Measurements from ENCODE around the gene LINC01488. TPM values are rescaled to one million over a fixed set of nuclear protein-coding genes. Genes with fewer than 3 reads are reported as not detected.

The LINC01488 gene
- total RNA-seq, 1 experiment from 2014 or later, result not detected

DNA sequence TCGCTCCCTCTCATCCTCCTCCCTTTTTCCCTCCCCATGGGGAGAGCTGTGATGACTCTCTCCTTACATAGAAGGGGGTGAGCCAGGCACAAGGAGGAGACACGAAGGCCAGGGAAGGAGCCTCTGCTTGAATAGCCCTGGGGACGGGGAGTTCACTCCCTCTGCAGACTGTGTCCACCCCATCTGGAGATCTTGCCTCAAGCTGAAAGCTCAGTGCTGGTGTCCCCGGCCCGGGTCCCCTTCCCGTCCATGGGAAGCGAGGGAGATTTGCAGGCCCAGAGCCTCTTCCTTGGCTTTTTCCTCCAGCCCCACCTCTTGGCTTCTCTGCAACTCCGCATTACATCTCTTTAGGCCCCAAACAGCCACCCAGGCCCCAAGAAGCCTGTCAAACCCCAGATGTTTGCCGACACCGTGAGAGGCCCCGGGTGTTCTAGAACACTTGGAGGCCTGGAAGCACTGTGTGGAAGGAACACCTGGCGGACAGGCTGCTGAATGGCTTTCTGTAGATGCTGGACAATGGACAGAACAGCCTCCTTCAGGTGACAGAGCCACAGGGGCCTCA is 32.3 kb downstream of the LINC01488 start:
- DNase-seq (ENCODE audit: low read depth, low spot score) (no peak), ATAC-seq (no peak)
- no TSS peak for BruUV-seq (replicated peaks)
- H3K4me1 ChIP-seq (ENCODE audit: control insufficient read depth in 1 of 2, insufficient read depth in 2 of 2, low read length in 2 of 2), result peaks cover 0 to 24% of the 10 kb centered on the region in 2 experiments; a peak in 3 of 4 replicates
- TF ChIP-seq POLR2A (IDR thresholded peaks at IDR 0.05; ENCODE audit: borderline replicate concordance, extremely low read depth, insufficient read depth, insufficient read length) (no peak), YY1 (IDR thresholded peaks at IDR 0.05; ENCODE audit: extremely low read depth, insufficient replicate concordance, low read depth, low read length) (no peak)
- H3K27me3 ChIP-seq (ENCODE audit: insufficient read depth, low read length), result no peaks in the 10 kb centered on the region
- H4K20me1 ChIP-seq (ENCODE audit: insufficient read depth), result no peaks in the 10 kb centered on the region
- H3K9me2 ChIP-seq (ENCODE audit: insufficient read depth), result no peaks in the 10 kb centered on the region
- H3K9ac ChIP-seq (ENCODE audit: low read length), result no peak overlapping the region
- ChIA-PET CTCF (no interaction called here), RAD21 (ENCODE audit: low non-redundant PET in 1 of 2, low total read pairs in 2 of 2, uncharacterized antibody in 2 of 2, unreplicated experiment in 2 of 2) (no interaction called here), POLR2A (no interaction called here)
- peaks cover 0 to 1% of the 10 kb centered on the region in 2 experiments; a peak in 2 of 4 replicates for H3K9me3 ChIP-seq (ENCODE audit: control insufficient read depth in 1 of 2, insufficient read depth in 1 of 2, low read depth in 1 of 2, low read length in 2 of 2)
- H3K36me3 ChIP-seq (ENCODE audit: control insufficient read depth in 1 of 2, insufficient read depth in 2 of 2, low read length in 2 of 2), result no peaks in the 10 kb centered on the region
- H3K27ac ChIP-seq (ENCODE audit: low read depth, low read length), result no peak overlapping the region
- intact Hi-C loops (cut with micrococcal nuclease), result no loop called here
- no peak overlapping the region for H3K4me3 ChIP-seq (replicated peaks in 1 of 2; ENCODE audit: low read depth in 1 of 2, low read length in 2 of 2)
- no peaks in the 10 kb centered on the region for H3K79me2 ChIP-seq (ENCODE audit: insufficient read depth, low read length)
- no peak overlapping the region for H3K4me2 ChIP-seq (ENCODE audit: low read length)
- H2AFZ ChIP-seq (ENCODE audit: low read depth, low read length, poor library complexity, severe bottlenecking), result no peak overlapping the region

DNA sequence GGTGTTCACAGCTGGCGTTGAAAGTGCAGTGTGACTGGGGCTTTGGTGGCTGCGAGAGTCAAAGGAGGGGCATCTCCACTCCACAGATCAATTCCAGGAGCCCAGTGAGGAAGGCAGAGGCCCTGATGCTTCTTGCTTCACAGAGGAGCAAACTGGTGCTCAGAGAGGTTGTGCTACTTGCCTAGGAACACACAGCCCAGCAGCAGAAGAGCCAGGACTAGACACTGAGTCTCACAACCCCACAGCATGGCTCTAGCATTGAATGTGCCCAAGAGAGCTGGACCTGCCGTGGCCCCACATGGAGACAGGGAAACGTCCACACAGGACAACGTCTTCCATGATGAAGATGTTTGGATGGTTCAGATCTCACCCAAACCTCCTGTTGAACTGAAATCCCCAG is 33.3 kb downstream of the LINC01488 start:
- no peak overlapping the region for H2AFZ ChIP-seq (ENCODE audit: low read depth, low read length, poor library complexity, severe bottlenecking)
- H3K79me2 ChIP-seq (ENCODE audit: insufficient read depth, low read length), result no peaks in the 10 kb centered on the region
- no peak overlapping the region for H3K4me3 ChIP-seq (replicated peaks in 1 of 2; ENCODE audit: low read depth in 1 of 2, low read length in 2 of 2)
- ATAC-seq (no peak), DNase-seq (ENCODE audit: low read depth, low spot score) (no peak)
- no peak overlapping the region for H3K9ac ChIP-seq (ENCODE audit: low read length)
- ChIA-PET POLR2A (no interaction called here), CTCF (no interaction called here), RAD21 (ENCODE audit: low non-redundant PET in 1 of 2, low total read pairs in 2 of 2, uncharacterized antibody in 2 of 2, unreplicated experiment in 2 of 2) (no interaction called here)
- intact Hi-C loops (cut with micrococcal nuclease), result no loop called here
- H3K27ac ChIP-seq (ENCODE audit: low read depth, low read length), result no peak overlapping the region
- BruUV-seq (replicated peaks), result no TSS peak
- H4K20me1 ChIP-seq (ENCODE audit: insufficient read depth), result no peaks in the 10 kb centered on the region
- peaks cover 0 to 14% of the 10 kb centered on the region in 2 experiments; a peak in 3 of 4 replicates for H3K4me1 ChIP-seq (ENCODE audit: control insufficient read depth in 1 of 2, insufficient read depth in 2 of 2, low read length in 2 of 2)
- H3K9me2 ChIP-seq (ENCODE audit: insufficient read depth), result no peaks in the 10 kb centered on the region
- no peaks in the 10 kb centered on the region for H3K36me3 ChIP-seq (ENCODE audit: control insufficient read depth in 1 of 2, insufficient read depth in 2 of 2, low read length in 2 of 2)
- peaks cover 0 to 4% of the 10 kb centered on the region in 2 experiments; a peak in 2 of 4 replicates for H3K9me3 ChIP-seq (ENCODE audit: control insufficient read depth in 1 of 2, insufficient read depth in 1 of 2, low read depth in 1 of 2, low read length in 2 of 2)
- no peak overlapping the region for H3K4me2 ChIP-seq (ENCODE audit: low read length)
- H3K27me3 ChIP-seq (ENCODE audit: insufficient read depth, low read length), result no peaks in the 10 kb centered on the region
- TF ChIP-seq POLR2A (IDR thresholded peaks at IDR 0.05; ENCODE audit: borderline replicate concordance, extremely low read depth, insufficient read depth, insufficient read length), result no peak
- no peak for TF ChIP-seq FOSL1 (IDR thresholded peaks at IDR 0.05; ENCODE audit: low read depth)
- TF ChIP-seq JUND (IDR thresholded peaks at IDR 0.05), result no peak
